ENCODE measurements around the gene PALLD. TPM values are rescaled to one million over a fixed set of nuclear protein-coding genes. Genes with fewer than 3 reads are reported as not detected.

PALLD gene
- polyA plus RNA-seq, 1 donor from 2014 or later: 20.5 TPM

- Histone ChIP-seq H3K9me2 (ENCODE audit: insufficient read depth, low read length) (no peaks in the 10 kb centered on the region), H3K9me3 (ENCODE audit: low read length) (no peaks in the 10 kb centered on the region), H3K4me3 (ENCODE audit: low read length) (no peak overlapping the region), H3K9ac (ENCODE audit: low read length) (no peak overlapping the region), H3K4me2 (ENCODE audit: low read length) (no peak overlapping the region), H2AFZ (ENCODE audit: low read depth, low read length) (no peak overlapping the region), H3K79me2 (replicated peaks; ENCODE audit: insufficient read depth, low read length) (peaks cover 26% of the 10 kb centered on the region), H4K20me1 (ENCODE audit: insufficient read depth) (no peaks in the 10 kb centered on the region), H3K27ac (ENCODE audit: low read length) (no peak overlapping the region), H3K27me3 (ENCODE audit: insufficient read depth, low read depth, low read length) (no peaks in the 10 kb centered on the region), H3F3A (ENCODE audit: insufficient read depth, low read length, poor library complexity, severe bottlenecking) (no peaks in the 10 kb centered on the region), H3K36me3 (ENCODE audit: insufficient read depth, low read length) (no peaks in the 10 kb centered on the region)
- TF ChIP-seq TAF1 (IDR thresholded peaks at IDR 0.05; ENCODE audit: low read depth): no peak
Observed at GRCh38 chr4:168637872-168638756, 141.3 kb downstream of the PALLD start.

GRCh38 chr4:168639914-168640313 is 143.1 kb downstream of the PALLD start:
- Histone ChIP-seq H3K9me3 (ENCODE audit: low read length) (no peaks in the 10 kb centered on the region), H3K9me2 (ENCODE audit: insufficient read depth, low read length) (no peaks in the 10 kb centered on the region), H3K9ac (ENCODE audit: low read length) (no peak overlapping the region), H3K27ac (ENCODE audit: low read length) (no peak overlapping the region), H3K4me3 (ENCODE audit: low read length) (no peak overlapping the region), H3K36me3 (ENCODE audit: insufficient read depth, low read length) (no peaks in the 10 kb centered on the region), H3F3A (ENCODE audit: insufficient read depth, low read length, poor library complexity, severe bottlenecking) (no peaks in the 10 kb centered on the region), H2AFZ (ENCODE audit: low read depth, low read length) (no peak overlapping the region), H3K79me2 (replicated peaks; ENCODE audit: insufficient read depth, low read length) (peaks cover 10% of the 10 kb centered on the region), H3K27me3 (ENCODE audit: insufficient read depth, low read depth, low read length) (no peaks in the 10 kb centered on the region), H3K4me2 (ENCODE audit: low read length) (no peak overlapping the region), H4K20me1 (ENCODE audit: insufficient read depth) (no peaks in the 10 kb centered on the region)
- TF ChIP-seq RAD21 (conservative IDR thresholded peaks at IDR 0.05) (no peak), CTCF (IDR thresholded peaks at IDR 0.05; ENCODE audit: poor library complexity, severe bottlenecking) (no peak), TAF1 (IDR thresholded peaks at IDR 0.05; ENCODE audit: low read depth) (no peak), SMC3 (conservative IDR thresholded peaks at IDR 0.05; ENCODE audit: poor library complexity) (no peak), EZH2 (IDR thresholded peaks at IDR 0.05; ENCODE audit: borderline replicate concordance, insufficient read depth, low read length, poor library complexity, severe bottlenecking) (no peak), REST (IDR thresholded peaks at IDR 0.05; ENCODE audit: borderline replicate concordance) (no peak), MXI1 (conservative IDR thresholded peaks at IDR 0.05; ENCODE audit: poor library complexity, severe bottlenecking) (no peak)

- no peaks in the 10 kb centered on the region for H4K20me1 ChIP-seq (ENCODE audit: insufficient read depth)
- no peaks in the 10 kb centered on the region for H3F3A ChIP-seq (ENCODE audit: insufficient read depth, low read length, poor library complexity, severe bottlenecking)
- no peaks in the 10 kb centered on the region for H3K36me3 ChIP-seq (ENCODE audit: insufficient read depth, low read length)
- H3K9me3 ChIP-seq (ENCODE audit: low read length): no peaks in the 10 kb centered on the region
- no peak overlapping the region for H3K27ac ChIP-seq (ENCODE audit: low read length)
- H2AFZ ChIP-seq (ENCODE audit: low read depth, low read length): no peak overlapping the region
- H3K9ac ChIP-seq (ENCODE audit: low read length): no peak overlapping the region
- TF ChIP-seq REST (IDR thresholded peaks at IDR 0.05; ENCODE audit: borderline replicate concordance) (no peak), MXI1 (conservative IDR thresholded peaks at IDR 0.05; ENCODE audit: poor library complexity, severe bottlenecking) (no peak), EP300 (conservative IDR thresholded peaks at IDR 0.05; ENCODE audit: poor library complexity, severe bottlenecking) (no peak), RAD21 (conservative IDR thresholded peaks at IDR 0.05) (no peak), TAF1 (IDR thresholded peaks at IDR 0.05; ENCODE audit: low read depth) (no peak), POLR2AphosphoS5 (IDR thresholded peaks at IDR 0.05) (no peak), SMC3 (conservative IDR thresholded peaks at IDR 0.05; ENCODE audit: poor library complexity) (no peak), CTCF (IDR thresholded peaks at IDR 0.05; ENCODE audit: poor library complexity, severe bottlenecking) (no peak), EZH2 (IDR thresholded peaks at IDR 0.05; ENCODE audit: borderline replicate concordance, insufficient read depth, low read length, poor library complexity, severe bottlenecking) (no peak)
- no peaks in the 10 kb centered on the region for H3K9me2 ChIP-seq (ENCODE audit: insufficient read depth, low read length)
- H3K79me2 ChIP-seq (replicated peaks; ENCODE audit: insufficient read depth, low read length): peaks cover 6% of the 10 kb centered on the region
- no peak overlapping the region for H3K4me2 ChIP-seq (ENCODE audit: low read length)
- no peak overlapping the region for H3K4me3 ChIP-seq (ENCODE audit: low read length)
- H3K27me3 ChIP-seq (ENCODE audit: insufficient read depth, low read depth, low read length): no peaks in the 10 kb centered on the region
Observed at GRCh38 chr4:168641811-168642140, 144.9 kb downstream of the PALLD start.
